GM08714 (cell line): ENCODE measurements around the gene ENOSF1.
"Not testable (repeated sequence)": the region's sequence is repeated elsewhere in the genome, so short reads cannot be mapped to it uniquely, and the experiment has no call there.

Source experiments
- H3K4me3 ChIP-seq: fragments of 200-500 bp; sonication (Bioruptor generic); 2 replicates; pipeline ENCODE4 v1.5.1; 2014; ENCODE audit warnings: mild to moderate bottlenecking, low read length, inconsistent platforms
- ZNF274 ChIP-seq: IDR thresholded peaks from 2 replicates; pipeline ENCODE4 v1.6.1; 2012; ENCODE audit warnings: mild to moderate bottlenecking, low read depth, low read length

ENOSF1 gene

DNA sequence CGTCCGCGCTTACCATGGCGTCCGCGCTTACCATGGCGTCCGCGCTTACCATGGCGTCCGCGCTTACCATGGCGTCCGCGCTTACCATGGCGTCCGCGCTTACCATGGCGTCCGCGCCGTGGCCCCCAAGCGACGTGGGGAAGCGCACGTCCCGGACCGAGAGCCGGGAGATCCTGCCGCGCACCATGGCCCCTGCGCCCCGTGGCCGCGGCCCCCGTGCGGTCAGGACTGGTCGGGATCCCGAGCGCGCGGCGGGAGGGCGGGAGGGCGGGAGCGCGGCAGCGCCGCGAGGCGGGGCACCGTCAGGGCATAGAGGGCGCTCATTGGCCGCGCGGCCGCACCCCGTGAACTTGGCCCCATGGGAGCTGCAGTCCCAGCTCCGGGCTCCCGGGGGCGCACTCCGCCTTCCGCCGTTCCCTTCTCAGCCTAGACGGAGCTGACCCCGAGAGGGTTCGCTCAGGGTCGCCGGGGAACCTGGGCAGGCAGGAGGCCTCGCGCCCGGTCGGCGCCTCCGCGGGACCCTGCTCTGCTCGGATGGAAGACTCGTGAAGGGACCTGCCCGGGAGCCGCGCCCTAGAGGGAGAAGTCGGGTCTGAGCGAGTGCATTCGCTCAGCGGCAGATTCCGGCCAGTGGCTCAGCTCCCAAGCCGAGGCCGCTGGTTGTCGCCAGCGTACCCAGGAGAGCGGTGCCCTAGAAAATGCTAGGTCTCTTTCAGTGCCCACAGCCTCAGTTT, at the start of gene ENOSF1:
TSS of gene ENOSF1 (minus strand) at position 230 of the 734 bp plus-strand sequence. CDS start at position 187, 43 bp downstream.
- peak within 1 kb of the TSS; percentile 89 for H3K4me3 ChIP-seq
- no peak for TF ChIP-seq ZNF274

DNA sequence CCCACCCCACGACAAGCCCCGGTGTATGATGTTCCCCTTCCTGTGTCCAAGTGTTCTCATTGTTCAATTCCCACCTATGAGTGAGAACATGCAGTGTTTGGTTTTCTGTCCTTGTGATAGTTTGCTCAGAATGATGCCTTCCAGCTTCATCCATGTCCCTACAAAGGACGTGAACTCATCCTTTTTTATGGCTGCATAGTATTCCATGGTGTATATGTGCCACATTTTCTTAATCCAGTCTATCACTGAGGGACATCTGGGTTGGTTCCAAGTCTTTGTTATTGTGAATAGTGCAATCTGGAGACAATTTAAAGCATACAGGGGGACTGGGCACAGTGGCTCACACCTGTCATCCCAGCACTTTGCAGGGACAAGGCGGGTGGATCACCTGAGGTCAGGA, 47.4 kb upstream of the ENOSF1 start:
- H3K4me3 ChIP-seq, result not testable (repeated sequence)

- H3K4me3 ChIP-seq, result no peak overlapping the region
Observed at GRCh38 chr18:755506-755905, 43.1 kb upstream of the ENOSF1 start.

GRCh38 chr18:754656-755055, 42.2 kb upstream of the ENOSF1 start:
- no peak for TF ChIP-seq ZNF274
- H3K4me3 ChIP-seq, result no peak overlapping the region

More at GRCh38 chr18:755506-755905, 43.1 kb upstream of the ENOSF1 start:
- no peak for TF ChIP-seq ZNF274

DNA sequence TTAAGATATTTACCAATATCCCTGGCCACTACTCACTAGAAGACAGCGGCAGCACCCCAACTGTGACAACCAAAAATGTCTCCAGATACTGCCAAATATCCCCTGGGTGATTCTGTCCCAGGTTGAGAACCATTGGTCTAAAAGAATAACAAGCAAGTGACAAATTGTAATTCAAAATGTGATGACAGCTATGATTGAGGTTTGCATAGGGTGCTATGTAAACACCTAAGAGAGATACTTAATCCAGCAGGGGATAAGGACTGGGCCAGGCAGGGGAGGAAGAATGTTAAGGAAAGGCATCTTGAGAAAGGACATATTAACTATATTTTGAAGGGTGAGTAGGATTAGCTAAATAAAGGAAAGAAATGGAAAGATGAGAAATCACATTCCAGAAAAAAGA, 38.0 kb upstream of the ENOSF1 start:
- H3K4me3 ChIP-seq, result no peak overlapping the region
- TF ChIP-seq ZNF274, result no peak

DNA sequence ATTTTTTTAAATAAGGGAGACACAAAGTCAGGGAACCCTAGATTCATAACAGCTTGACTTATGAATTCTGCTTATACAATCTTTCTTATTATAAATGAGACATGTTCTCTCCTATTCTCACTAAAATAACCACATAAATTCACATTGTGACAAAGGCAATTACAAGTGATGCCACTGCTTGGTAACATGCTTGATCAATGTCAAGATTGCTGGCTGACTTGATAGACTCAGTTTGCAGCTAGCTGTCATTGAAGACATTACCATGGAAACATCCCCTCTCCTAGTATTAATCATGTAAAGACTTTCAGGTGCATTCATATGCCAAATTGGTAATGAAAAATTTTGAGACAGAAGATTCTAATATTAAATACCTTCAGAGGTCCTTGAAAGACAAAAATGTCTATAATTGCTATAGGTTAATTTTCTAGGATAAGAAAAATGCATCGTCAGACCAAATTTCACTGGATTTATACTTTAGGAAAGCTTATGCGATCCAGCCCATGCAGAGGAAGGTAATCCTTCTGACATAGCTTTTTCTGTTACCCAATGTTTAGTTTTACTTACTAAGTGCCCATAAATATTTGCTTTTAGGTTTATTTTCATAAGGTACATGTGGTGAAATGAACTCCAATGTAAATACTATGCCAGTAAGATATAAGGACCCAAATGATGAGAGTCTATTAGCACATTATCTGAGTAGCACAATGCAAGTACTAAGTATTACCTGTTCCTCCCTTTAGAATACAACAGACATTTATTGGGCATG, 32.6 kb upstream of the ENOSF1 start:
- no peak overlapping the region for H3K4me3 ChIP-seq
- TF ChIP-seq ZNF274, result no peak

DNA sequence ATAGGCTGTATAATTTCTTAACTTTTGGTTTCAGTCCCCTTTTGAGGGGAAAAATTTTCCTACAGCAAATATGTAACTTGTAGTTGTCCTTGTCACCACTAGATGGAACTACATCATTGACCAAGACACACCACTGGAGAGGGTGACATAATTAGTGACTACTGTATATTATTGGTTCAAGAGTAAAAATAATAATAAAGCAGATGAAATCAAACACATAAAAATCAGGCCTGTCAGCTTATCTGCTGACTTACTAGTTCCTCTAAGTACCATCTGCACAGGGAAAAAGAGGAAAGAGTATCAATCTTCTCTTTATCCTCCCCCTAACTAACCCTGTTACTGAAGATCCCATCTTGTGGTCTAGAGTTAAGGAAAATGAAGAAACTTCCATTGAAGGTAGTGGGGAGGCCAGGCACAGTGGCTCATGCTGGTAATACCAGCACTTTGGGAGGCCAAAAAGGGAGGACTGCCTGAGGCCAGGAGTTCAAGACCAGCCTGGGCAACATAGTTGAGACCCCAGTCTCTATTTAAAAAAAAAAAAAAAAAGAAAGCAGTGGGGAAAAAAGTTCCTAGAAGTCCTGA, 29.6 kb upstream of the ENOSF1 start:
- no peak for TF ChIP-seq ZNF274

DNA sequence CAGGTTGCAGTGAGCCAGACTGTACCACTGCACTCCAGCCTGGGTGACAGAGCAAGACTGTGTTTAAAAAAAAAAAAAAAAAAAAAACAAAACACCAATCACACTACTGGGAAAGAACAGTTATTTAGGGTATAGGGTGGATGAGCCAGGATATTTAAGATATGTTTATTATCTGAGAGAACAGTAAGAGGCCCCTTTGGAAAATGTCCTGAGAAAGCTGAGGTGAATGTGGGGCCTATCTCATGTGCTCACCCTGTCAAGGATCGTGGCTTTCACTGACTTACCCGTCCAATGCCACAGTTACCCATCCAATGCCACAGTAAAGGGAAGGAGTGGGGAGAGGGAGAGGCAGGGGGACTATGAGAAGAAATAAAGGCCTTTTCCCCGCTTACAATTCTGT, 19.9 kb upstream of the ENOSF1 start:
- H3K4me3 ChIP-seq, result no peak overlapping the region
- TF ChIP-seq ZNF274, result no peak

More for the DNA sequence above, 29.6 kb upstream of the ENOSF1 start:
- H3K4me3 ChIP-seq, result no peak overlapping the region

- no peak overlapping the region for H3K4me3 ChIP-seq
- no peak for TF ChIP-seq ZNF274
Observed at GRCh38 chr18:731185-731584, 18.8 kb upstream of the ENOSF1 start.

DNA sequence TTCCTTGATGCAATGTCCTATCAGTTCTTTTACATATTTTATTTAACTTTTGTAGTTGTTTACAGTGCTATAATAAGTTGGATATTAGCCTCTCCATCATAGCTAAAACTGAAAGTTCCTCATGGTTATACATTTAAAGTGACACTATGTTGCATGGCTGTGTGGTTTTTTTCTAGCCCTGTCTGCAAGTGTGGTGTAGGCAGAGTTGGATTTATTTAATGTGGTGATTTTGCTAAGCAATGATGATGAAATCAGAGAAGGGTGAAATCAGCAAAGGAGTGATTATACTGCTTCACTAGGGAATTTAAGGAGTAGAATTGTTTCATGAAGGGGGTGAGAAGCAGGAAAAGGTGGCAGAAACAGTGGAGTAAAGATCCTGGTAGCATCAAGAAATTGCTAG, 18.3 kb upstream of the ENOSF1 start:
- H3K4me3 ChIP-seq, result no peak overlapping the region
- TF ChIP-seq ZNF274, result no peak

- H3K4me3 ChIP-seq, result not testable (repeated sequence)
Observed at GRCh38 chr18:730120-730519, 17.7 kb upstream of the ENOSF1 start.

- no peak for TF ChIP-seq ZNF274
- H3K4me3 ChIP-seq, result no peak overlapping the region
Observed at GRCh38 chr18:725646-726045, 13.2 kb upstream of the ENOSF1 start.

- no peak for TF ChIP-seq ZNF274
- no peak overlapping the region for H3K4me3 ChIP-seq
Observed at GRCh38 chr18:723541-724080, 11.2 kb upstream of the ENOSF1 start.

DNA sequence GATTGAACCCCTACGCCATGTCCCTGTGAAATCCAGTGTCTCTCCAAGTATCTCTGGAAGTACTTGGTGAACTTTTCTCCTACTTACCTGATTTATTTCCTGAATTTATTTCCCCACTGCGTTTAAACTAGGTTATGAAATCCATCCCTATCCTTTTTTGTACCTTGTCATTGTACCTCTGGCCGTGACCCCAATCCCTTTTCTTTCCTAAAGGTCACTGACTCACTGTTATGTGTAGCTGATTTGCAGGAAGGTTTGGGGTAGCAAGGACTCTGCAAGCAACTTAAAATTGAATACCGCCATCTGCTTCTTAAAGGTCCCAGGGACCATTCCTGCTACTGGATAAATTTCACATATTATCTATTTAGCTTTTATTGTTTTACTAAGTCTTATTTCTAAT, 4.6 kb upstream of the ENOSF1 start:
- H3K4me3 ChIP-seq, result no peak overlapping the region
- TF ChIP-seq ZNF274, result no peak

DNA sequence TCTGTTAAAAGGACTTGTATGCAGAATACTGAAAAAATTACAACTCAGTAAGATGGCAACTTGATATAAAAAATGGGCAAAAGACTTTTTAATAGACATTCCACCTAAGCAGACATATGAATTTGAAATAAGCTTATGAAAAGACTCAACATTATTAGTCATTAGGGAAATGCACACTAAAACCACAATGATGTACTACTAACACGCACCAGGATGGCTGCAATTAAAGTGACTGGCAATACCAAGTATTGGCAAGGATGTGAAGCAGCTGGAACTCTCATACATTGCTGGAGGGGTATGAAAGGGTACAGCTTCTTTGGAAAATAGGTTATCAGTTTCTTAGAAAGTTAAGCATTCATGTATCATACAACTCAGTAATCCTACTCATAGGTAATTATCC, 3.2 kb upstream of the ENOSF1 start:
- TF ChIP-seq ZNF274, result no peak
- H3K4me3 ChIP-seq, result no peak overlapping the region
